HG03442 (cell line): Measurements from ENCODE around the gene HOXB3.

ENCODE experiments used
- ATAC-seq: cut with Tn5 transposase; IDR thresholded peaks from one replicate; pipeline ENCODE4 v1.9.1; 2021; ENCODE audit warnings: mild to moderate bottlenecking, moderate library complexity; ENCODE audit not compliant: unreplicated experiment

Gene HOXB3

DNA sequence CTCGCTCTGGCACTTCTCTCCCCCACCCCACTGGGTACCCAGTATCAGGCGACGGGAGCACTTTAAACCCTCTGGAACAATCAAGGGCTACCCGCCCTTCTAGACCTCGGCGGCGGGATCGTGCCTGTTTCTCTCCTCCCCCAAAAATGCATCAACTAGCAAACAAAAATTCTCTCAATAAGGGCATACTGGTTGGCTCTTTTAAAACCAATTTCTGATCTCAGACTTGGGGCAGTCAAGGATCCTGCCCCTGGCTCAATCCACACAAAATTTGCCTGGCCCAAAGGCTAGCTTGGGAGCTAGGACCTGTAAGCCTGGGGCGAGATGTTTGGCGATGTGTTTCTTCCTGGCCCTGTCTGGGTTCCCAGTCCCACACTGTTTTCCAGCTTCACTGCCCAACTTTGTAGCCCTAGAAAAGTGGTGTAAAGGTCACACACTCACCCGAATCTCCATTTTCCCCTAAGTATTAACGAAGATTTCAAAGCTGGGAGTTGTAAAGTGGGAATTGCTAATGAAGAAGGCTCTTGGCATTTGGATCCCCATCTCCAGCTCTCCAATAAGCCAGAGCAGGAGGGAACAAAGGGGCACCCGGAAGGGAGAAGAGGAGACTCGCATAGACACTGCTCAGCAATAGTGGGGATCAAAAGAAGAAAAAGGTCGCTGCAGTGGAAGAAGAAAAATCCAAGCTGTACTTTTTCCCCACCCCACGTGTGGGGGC lies 30.8 kb downstream of the HOXB3 start:
- no peak for ATAC-seq

DNA sequence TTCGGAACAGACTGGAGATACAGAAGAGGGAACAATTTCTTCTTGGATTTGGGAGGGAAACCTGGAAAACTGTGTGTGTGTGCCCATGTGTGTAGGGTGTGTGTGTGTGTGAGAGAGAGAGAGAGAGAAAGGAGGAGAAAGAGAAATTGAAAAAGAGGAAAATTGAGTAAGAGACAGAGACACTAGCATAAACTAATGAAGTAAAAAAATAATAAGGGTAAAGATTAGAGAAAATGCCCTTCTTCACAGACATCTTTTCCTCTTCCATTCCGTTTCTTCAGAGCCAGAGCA lies 31.3 kb downstream of the HOXB3 start:
- no peak for ATAC-seq

DNA sequence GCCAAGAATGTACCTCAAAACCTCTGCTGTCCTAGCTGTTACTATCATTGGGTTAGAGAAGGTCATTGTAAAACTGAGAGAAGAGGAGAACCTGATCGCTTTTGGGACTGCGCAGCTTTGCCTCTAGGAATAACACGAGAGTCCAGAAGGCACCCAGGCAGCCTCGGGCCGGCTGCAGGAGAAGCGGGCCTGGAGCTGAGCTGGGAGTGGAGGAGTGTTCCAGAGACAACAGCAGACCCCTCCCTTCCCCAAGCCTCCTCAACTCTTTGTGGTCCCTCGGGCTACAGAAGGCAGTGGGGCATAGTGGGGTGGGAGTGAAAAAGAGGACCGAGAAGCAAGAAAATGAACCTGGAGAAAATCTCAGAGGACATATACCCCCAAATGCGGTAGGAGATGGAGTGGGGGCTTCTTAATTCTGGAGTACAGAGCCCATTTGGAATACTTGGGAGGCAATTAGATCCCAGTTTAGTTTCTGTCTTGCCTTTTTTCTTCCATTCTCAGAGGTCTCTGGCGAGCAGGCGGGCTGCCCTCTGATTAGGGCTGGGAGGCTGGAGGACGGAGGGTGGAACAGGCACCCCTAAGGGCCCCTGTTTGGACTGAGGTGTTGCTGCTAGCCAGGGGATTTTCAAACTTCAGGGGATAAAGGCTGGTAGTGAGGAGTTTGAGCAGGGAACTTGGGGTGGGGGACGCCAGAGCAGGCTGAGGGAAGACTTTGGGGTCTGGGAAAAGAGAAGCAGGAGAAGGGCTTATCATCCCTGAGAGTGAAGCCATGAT lies 31.8 kb downstream of the HOXB3 start:
- ATAC-seq = no peak

DNA sequence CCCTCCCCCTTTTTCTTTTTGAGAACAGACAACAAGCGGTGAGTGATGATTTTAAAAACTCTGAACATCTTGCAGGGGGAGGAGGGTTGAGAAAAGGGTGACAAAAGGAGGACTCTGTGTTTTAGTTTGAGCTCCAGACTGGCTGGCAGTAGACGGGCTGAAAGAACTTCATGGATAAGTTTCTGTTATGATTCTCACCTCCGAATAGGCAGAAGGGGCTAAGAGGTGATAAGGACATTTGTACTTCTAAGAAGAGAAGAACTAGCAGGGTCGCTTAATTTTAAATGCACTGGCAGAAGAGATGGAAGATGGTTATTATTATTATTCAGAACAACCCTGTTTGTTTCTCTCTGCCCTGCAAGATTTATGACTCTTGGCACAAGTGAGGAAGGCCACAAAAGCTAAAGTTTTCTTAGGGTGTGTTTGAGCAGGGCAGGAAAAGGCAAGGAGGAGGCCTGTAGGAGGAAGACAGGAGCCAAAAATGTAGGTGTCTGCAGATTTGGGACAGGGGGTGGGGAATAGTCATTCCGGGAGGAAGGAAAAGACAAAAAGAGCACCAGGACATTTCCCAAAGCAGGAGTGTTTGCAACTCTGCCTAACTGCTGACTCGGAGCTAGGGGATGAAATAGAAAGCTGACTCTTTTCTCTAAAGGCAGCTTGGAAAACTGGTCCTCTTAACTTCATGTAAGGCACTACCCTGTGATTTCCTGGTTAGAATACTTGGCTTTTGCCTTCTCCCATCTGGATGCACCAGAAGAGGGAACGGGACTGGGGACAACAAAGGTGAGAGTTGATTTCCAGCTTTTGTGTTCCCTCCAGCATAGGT lies 33.3 kb downstream of the HOXB3 start:
- ATAC-seq = no peak

DNA sequence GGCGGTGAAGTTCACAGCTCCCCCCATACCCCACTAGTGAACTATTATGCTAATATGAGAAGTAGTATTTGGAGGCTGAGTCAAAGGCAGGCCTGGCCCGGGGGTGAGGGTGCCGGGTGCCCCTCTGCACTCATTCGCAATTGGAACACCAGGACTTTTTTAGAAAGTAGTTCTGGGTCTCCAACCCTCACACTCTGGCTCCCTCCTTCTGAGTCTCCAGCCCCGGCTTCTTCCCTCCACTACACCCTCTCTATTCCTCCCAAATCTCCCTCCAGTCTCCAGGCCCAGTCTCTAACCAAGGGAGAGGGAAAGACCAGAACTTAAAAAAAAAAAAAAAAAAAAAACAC lies 33.8 kb downstream of the HOXB3 start:
- ATAC-seq = no peak

DNA sequence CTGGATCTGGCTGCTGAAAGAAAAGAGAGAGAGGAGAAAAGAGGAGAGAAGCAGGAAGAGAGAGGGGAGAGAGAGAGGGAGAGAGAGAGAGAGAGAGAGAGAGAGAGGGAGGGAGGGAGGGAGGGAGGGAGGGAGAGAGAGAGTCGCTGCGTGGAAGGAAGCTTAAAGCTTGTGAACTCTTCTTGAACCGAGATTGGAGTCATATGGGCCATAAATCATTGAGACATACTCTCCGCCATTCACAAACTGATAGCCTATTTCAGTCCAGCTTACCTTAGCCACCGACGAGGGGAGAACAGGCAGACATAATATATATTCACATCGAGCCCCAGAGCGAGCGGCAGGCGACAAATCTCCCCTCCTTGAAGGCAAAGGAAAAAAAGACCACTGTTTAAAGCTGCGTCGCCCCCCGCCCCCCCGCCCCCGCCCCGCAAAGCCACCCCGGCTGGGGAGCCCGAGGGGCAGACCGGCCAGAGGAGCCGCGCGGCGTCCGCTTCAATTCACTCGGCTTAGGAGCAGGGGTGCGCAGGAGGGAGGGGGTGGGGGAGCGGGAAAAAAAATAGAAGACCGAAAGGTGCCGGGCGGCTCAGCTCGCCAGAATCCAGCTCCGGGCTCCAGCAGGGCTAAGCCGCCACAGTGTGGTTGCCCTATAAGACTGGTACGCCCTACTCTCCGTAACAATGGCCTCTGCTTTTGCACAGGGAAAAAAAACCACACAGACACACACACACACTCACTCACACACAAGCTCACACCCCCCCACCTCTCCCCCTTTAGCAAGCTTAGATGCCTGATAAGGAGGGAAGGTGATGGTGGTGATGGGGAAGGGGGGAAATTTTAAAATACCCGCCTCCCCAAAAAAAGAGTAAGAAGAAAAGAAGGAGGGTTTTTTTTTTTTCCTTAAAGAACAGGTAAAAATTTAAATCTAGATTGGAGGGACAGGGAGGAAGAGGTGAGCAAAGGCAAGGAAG lies 34.5 kb downstream of the HOXB3 start:
- no peak for ATAC-seq

DNA sequence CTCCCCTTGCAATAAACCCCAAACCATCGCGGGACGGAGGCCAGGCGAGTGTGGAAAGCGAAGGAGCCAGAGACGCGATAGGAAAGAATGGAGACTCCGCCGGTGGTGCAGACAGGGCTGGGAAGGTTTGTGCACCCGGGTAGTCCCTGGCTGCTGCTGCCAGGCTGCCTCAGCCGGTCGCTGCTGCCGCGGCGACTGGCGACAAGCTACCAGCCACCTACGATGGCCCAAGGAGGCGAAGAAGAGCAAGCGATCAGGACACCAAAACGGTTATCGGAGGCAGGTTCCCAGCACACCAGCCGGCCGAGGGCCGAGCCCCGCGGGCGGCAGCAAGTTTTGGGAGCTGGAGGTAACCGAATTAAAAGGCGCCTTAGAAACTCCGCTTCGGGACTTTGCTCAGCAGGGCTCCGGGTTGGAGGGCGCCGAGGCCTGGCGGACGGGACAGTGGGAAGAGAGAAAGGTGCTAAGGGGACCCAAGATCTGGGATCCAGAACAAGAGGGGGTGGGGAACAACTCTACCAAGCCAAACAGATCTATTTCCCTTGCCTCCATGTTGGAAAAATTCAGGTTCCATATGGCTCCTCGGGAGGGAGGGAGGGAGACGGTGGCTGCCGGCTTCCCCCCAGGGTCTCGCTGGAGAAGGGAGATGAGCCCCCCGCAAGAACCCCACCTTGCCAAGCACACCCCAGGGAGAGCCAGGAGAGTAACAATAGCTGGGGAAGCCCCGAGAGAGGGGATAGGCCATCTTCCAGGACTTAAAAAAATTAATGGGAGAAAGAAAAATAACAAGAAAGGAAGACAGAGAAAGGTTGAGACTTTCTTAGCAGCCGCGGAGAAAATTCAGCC lies 35.4 kb downstream of the HOXB3 start:
- no peak for ATAC-seq

DNA sequence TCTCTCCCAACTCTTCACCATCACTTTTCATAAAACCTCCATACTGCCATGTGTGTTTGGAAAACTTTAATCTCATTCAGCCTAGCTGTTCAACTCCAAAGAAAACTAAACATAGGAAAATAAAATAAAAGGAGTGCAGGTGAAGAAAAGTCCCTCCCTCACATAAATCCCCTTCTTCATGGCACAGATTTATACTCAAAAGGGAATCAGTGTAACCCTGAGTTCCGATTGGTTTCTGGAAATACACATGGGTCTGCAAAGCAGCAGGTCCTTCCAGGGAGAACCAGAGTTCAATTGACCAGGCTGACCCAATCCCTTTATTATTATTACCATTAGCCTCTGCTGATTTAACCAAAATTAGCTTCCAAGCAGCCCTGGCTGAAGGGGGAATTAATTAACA lies 36.2 kb downstream of the HOXB3 start:
- no peak for ATAC-seq

DNA sequence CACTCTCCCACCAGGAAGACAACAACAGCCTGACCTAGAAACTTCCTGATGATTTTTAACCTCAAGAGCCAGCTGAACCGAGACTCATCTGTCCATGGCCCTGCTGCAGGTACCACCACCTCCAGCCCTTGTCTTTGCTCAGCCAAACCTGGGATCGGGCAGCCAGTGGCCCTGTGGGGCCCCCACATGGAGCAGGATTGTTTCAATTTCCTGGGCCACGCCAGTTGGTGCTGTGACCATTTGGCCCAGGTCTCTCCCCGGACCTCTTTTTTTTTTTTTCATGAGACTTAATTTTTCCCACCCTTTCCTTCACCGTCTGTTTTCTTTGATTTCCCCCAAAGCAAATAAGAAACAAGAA lies 36.9 kb downstream of the HOXB3 start:
- ATAC-seq = no peak

DNA sequence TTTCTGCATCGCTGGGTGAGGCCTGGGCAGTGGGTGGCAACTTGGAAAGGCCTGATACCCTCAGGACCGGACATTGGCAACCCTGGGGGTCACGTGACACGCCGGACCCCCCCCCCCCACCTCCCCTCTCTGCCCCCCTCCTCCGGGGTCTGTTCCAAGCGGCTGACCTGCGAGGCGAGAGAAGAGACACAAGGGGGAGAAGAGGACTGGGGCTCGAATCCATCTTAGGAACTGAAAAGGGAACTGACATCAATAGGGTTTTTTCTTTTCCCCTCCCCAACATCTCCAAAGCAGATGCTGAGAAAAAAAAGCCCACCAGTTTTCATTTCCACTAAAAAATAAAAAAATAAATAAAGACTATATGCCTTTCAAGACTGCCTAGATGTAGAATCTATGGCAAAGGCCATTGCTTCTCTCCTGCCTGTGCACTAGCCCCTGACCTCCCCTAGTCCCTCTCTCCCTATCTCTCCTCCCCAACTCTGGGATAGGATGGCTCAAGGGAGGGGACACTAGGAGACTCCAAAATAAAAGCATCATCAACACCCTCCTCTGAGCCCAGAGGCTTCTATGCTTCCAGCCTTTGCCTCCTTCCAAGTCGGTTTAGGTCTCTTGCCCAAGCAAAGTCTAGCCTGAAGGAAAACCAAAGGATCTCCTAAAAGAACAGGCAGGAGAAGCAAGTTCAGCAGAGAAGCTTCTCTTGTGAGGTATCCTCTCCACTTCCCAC lies 37.4 kb downstream of the HOXB3 start:
- ATAC-seq = no peak

DNA sequence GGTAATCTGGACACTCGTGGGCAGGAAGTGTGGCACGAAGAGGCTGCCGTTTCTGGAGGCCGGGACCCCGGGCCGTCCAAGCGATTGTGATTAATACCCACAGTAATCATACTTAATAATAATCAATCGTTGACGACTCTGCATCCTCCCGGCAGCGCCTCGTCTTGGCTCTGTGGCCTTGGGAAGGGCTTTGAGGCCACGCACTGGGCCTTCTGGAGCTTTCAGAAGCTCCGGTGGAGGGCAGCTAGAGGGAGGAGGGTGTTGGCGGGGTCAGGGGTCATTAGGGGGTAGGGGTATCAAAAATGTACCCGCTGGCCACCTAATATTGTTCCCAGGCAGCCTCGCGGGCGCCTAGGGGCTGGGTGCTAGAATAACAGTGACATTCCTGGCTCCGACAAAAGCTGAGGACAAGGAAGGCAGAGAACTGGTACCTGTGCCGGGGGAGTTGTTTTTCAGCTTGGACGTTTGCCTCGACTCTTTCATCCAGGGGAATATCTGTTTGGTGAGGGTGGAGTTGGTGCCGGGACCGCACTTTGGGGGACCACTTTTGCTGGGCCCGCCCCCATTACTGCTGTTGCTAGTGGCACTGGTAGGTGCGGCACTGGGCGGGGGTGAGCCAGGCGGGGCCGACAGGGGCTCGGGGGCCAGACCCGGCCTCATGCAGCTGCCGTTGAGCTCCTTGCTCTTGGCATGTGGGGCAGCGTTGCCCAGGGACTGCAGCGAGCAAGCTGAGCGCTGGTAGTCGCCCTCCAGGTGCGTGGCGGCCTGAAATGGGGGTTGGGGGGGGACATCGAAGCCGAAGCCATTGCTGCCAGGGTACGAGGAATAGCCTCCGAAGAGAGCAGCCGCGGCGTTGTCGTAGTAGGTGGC lies 38.2 kb downstream of the HOXB3 start:
- no peak for ATAC-seq

DNA sequence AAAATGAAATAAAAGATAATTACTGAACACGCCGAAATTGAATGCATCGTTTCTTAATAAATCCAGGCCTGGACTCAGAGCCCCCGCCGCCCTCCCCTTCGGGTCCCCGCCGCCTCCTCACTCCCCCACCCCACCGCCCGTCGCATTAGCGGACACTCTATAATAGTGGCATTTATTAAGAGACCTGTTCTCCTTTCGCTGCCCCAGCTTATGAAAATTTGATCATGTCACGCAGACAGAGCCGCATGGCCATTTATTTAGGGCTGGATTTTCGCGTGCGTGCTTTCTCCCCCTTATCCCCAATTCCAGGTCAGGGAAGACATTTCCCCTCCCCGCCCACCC lies 38.9 kb downstream of the HOXB3 start:
- no peak for ATAC-seq

DNA sequence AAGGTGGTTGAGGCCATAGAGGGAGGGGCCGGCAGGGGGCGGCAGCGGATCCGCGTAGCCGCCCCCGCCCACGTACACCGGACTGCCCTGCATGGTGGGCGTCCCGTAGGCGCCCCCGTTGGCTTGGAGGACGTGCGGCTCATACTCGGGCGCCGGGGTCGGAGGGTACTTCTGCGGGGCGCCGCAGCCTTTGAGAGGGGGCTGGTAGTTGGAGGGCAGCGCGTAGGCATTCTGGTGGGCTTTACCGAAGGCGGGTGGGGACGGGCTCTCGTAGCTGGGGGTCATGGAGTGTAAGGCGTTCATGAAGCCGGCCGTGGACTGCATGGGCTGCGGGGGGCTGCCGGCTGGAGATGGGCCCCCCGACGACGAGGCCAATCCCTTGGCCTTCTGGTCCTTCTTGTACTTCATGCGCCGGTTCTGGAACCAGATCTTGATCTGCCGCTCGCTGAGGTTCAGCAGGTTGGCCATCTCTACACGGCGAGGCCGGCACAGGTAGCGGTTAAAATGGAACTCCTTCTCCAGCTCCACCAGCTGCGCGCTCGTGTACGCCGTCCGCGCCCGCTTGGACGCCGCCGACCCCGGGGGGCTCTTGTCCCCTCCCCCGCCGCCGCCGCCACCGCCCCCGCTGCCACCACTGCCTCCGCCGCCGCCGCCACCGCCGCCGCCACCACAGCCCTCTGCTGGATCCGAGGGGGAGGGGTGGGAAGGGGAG lies 39.4 kb downstream of the HOXB3 start:
- no peak for ATAC-seq

DNA sequence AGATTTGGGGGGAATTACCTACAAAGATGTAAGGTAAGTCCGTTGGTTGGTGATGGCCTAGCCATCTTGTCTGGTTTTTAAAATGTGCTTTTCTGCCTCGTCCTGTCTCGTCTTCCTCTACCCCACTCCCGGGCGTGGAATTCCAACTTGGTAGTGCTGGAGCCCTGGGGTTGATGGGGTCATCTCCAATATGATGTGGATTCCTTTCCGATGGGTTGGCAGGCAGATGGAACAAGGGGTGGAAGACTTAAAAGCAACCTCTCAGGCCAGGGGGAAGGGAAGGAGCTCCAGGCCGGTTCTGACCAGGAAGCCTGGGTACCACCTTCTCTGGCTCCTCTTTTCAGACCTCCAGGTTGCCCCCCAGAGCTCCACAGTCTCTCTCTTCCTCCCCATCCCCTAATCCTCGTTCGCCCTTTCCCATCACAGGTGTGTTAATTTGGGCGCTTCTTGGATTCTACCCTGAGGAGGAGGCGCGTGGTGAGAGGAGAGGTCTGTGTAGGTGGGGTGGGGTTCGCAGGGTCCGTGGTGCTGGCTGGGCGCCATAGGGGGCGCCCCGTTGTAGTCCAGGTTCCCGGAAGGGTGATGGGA lies 40.0 kb downstream of the HOXB3 start:
- no peak for ATAC-seq

DNA sequence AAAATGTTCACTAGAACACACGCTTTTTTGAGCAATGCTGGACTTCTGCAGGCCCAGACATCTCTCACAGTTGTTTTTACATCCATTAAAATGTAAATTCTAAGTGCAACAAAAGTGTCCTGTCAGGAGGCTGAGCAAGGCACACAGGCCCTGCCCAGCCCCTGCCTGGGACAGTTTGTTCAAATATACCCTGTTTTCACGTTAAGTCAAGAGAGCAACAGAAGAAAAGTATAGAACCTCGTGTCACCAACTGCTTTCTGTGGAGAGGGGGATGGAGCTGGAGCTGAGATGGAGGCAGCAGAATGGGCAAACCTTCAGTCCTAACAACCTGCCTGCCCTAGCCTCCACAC lies 40.8 kb downstream of the HOXB3 start:
- ATAC-seq = no peak

DNA sequence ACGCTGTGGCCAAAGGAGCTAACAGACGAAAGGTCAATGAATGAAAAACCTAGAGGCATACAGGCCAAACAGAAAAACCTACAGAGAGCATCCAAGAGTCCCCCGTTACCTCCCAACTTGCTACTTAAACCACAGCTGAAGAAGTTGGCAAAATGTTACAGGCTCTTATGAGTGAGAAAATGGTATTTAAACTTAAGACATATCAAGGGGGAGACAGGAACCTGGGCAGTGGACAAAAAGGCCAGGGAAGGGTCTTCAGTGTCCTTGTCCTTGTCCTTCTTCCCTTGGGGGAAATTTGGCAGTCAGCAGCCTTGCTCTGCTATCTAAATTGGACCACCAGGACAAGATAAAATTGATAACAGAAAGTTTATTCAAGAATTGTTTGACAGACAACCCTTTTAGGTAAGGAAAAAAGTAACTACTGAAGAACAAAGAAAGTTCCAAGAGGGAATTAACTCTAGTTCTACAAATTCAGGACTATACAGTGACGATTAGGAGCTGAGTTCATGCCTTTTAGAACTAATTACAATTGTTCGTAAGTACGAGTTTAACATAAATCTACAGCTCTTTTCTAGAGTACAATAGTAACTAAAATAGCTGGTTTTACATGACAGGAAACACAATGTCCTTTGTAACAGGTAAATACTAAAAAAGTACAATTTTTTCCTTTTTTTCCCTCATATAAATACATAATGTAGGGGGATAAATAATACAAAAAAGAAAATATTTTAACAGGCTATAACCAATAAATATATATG lies 41.3 kb downstream of the HOXB3 start:
- no peak for ATAC-seq
